Activated CD4-positive, alpha-beta T cell treated with anti-CD3 and anti-CD28 coated beads, Interleukin-2, amount 50 U/mL, for 4 hours (primary cell): ENCODE measurements around the gene ITIH1.

Experiments
- DNase-seq, 2 experiments: peaks; one replicate each; pipeline ENCODE4 v3.0.0-alpha.2; 2020

Gene ITIH1

GRCh38 chr3:52792413-52792812 lies 15.0 kb downstream of the ITIH1 start:
- no peak for DNase-seq

GRCh38 chr3:52792961-52793695 lies 15.7 kb downstream of the ITIH1 start:
- no peak for DNase-seq

GRCh38 chr3:52793702-52794611 lies 16.6 kb downstream of the ITIH1 start:
- DNase-seq, result no peak

GRCh38 chr3:52794612-52795099 lies 17.3 kb downstream of the ITIH1 start, which contains the start of gene ITIH3:
Gene ITIH3 (plus strand): TSS chr3:52794796. CDS start chr3:52794804, 8 bp downstream.
- DNase-seq, result no peak

GRCh38 chr3:52795298-52795900 lies 18.0 kb downstream of the ITIH1 start:
- DNase-seq, result no peak

- DNase-seq, result no peak
Observed at GRCh38 chr3:52796411-52796810, 19.0 kb downstream of the ITIH1 start.

GRCh38 chr3:52798376-52798977 lies 21.1 kb downstream of the ITIH1 start:
- DNase-seq, result no peak

- no peak for DNase-seq
Observed at GRCh38 chr3:52798978-52799476, 21.6 kb downstream of the ITIH1 start.

- no peak for DNase-seq
Observed at GRCh38 chr3:52800079-52800478, 22.7 kb downstream of the ITIH1 start.

GRCh38 chr3:52801839-52802238 lies 24.4 kb downstream of the ITIH1 start:
- no peak for DNase-seq

GRCh38 chr3:52805270-52806039 lies 28.1 kb downstream of the ITIH1 start:
- DNase-seq, result no peak

GRCh38 chr3:52809149-52809548 lies 31.8 kb downstream of the ITIH1 start:
- no peak for DNase-seq

GRCh38 chr3:52809662-52810377 lies 32.4 kb downstream of the ITIH1 start:
- DNase-seq, result no peak

- DNase-seq, result no peak
Observed at GRCh38 chr3:52810923-52811322, 33.5 kb downstream of the ITIH1 start.

GRCh38 chr3:52811452-52812011 lies 34.1 kb downstream of the ITIH1 start:
- no peak for DNase-seq

- no peak for DNase-seq
Observed at GRCh38 chr3:52813810-52814209, 36.4 kb downstream of the ITIH1 start.

GRCh38 chr3:52816199-52816598 lies 38.8 kb downstream of the ITIH1 start:
- DNase-seq, result no peak

- DNase-seq, result no peak
Observed at GRCh38 chr3:52816654-52817053, 39.3 kb downstream of the ITIH1 start.

GRCh38 chr3:52817221-52817620 lies 39.8 kb downstream of the ITIH1 start:
- DNase-seq, result no peak

- DNase-seq, result no peak
Observed at GRCh38 chr3:52817860-52818259, 40.5 kb downstream of the ITIH1 start.

GRCh38 chr3:52819936-52820335 lies 42.5 kb downstream of the ITIH1 start:
- no peak for DNase-seq
